MM.1S (cell line): Measurements from ENCODE around the gene ADAMTSL3.

ENCODE experiments used
- DNase-seq: peaks from one replicate; pipeline ENCODE4 v3.0.0-alpha.2; 2015
- H2AFZ ChIP-seq: fragments of 300-600 bp; sonication (generic); 2 replicates; pipeline ENCODE4 v1.6.0; 2016; ENCODE audit warnings: antibody characterized with exemption, low read length
- H3F3A ChIP-seq: fragments of 300-600 bp; sonication (generic); 2 replicates; pipeline ENCODE4 v1.6.1; 2016; ENCODE audit warnings: mild to moderate bottlenecking, antibody characterized with exemption, low read length, moderate library complexity, mixed read lengths; ENCODE audit not compliant: insufficient read depth
- H3K27ac ChIP-seq: fragments of 300-600 bp; sonication (generic); 2 replicates; pipeline ENCODE4 v1.5.1; 2016; ENCODE audit warnings: mild to moderate bottlenecking, low read length
- H3K27me3 ChIP-seq: fragments of 300-600 bp; sonication (generic); replicated peaks from 2 replicates; pipeline ENCODE4 v1.6.0; 2016; ENCODE audit warnings: low read length; ENCODE audit not compliant: insufficient read depth
- H3K36me3 ChIP-seq: fragments of 300-600 bp; sonication (generic); replicated peaks from 2 replicates; pipeline ENCODE4 v1.6.1; 2016; ENCODE audit warnings: mild to moderate bottlenecking, low read length, mixed read lengths; ENCODE audit not compliant: insufficient read depth
- H3K4me1 ChIP-seq: fragments of 300-600 bp; sonication (generic); 2 replicates; pipeline ENCODE4 v1.6.1; 2016; ENCODE audit warnings: low read length, mixed read lengths
- H3K4me2 ChIP-seq: fragments of 300-600 bp; sonication (generic); 2 replicates; pipeline ENCODE4 v1.6.0; 2016; ENCODE audit warnings: low read depth, low read length
- H3K4me3 ChIP-seq: fragments of 300-600 bp; sonication (generic); 2 replicates; pipeline ENCODE4 v1.5.1; 2016; ENCODE audit warnings: low read length, mixed read lengths
- H3K79me2 ChIP-seq: fragments of 300-600 bp; sonication (generic); 2 replicates; pipeline ENCODE4 v1.6.1; 2016; ENCODE audit warnings: mixed run types, low read length, mixed read lengths
- H3K9ac ChIP-seq: fragments of 300-600 bp; sonication (generic); 2 replicates; pipeline ENCODE4 v1.6.1; 2016; ENCODE audit warnings: low read length, mixed read lengths
- H3K9me2 ChIP-seq: fragments of 300-600 bp; sonication (generic); replicated peaks from 2 replicates; pipeline ENCODE4 v1.6.1; 2016; ENCODE audit warnings: mild to moderate bottlenecking, low read length, mixed read lengths; ENCODE audit not compliant: insufficient read depth
- H3K9me3 ChIP-seq: fragments of 300-600 bp; sonication (generic); replicated peaks from 2 replicates; pipeline ENCODE4 v1.6.1; 2016; ENCODE audit warnings: mild to moderate bottlenecking, low read length, mixed read lengths; ENCODE audit not compliant: insufficient read depth
- H4K20me1 ChIP-seq: fragments of 300-600 bp; sonication (generic); 2 replicates; pipeline ENCODE4 v1.6.1; 2016; ENCODE audit warnings: mild to moderate bottlenecking, low read length, moderate library complexity, mixed read lengths; ENCODE audit not compliant: insufficient read depth
- EZH2 ChIP-seq: fragments of 300-600 bp; sonication (generic); optimal IDR thresholded peaks from 2 replicates; pipeline ENCODE3; 2017; ENCODE audit warnings: low read depth, mild to moderate bottlenecking, antibody characterized with exemption, low read length, mixed read lengths
- EZH2phosphoT487 ChIP-seq: fragments of 300-600 bp; sonication (generic); IDR thresholded peaks from 2 replicates; pipeline ENCODE4 v1.6.1; 2018; ENCODE audit warnings: antibody characterized with exemption, low read length
- TF ChIP-seq, protein P1 (sequence below): fragments of 300-600 bp; sonication (generic); IDR thresholded peaks from 2 replicates; pipeline ENCODE4 v1.5.1; 2016; ENCODE audit warnings: antibody characterized with exemption, low read length, mixed read lengths

ADAMTSL3 gene

DNA sequence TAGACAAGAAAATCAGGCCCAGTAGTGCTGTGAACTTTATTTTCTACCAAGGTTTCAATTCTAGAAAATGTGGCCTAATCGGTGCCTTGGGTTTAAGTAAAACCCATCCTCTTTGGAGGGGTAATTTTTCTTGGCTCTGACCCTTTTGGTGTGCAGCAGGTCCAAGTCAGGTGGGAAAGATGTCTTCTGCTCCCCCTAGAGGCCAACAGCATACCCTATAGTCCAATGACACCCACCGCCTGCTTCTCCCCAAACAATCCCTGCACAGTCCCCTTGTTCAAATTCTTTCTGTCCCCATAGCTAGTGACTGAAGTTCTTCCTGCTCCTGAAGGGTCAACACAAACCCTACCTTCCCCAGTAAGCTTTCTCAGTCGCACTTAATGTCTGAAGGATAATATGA lies 319.9 kb downstream of the ADAMTSL3 start:
- DNase-seq: no peak

DNA sequence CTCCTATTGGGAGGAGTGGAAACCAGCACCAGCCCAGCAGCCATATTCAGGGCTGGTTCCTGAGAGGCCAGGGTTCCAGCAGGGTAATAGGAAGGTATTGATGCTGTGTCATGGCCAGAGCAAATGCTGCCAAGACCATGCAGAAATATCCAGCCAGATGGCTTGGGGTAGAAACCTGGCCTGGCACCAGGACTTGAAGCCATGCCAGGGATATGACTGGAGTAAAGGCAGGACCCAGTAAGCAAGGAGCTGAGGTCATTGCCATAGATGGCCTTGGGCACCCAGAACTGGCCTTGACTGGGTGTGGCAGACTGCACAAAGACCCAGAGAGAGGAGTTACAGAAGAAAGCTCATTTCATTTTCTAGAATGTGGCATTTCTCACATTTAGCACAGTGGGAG lies 324.1 kb downstream of the ADAMTSL3 start:
- Histone ChIP-seq H3K9me3 (no peaks in the 10 kb centered on the region), H3K4me2 (no peak overlapping the region), H2AFZ (no peak overlapping the region), H3K9ac (no peak overlapping the region), H3K4me3 (no peak overlapping the region), H3K36me3 (no peaks in the 10 kb centered on the region), H3K79me2 (no peaks in the 10 kb centered on the region), H4K20me1 (no peaks in the 10 kb centered on the region), H3K9me2 (no peaks in the 10 kb centered on the region), H3F3A (no peaks in the 10 kb centered on the region), H3K27ac (no peak overlapping the region), H3K27me3 (no peaks in the 10 kb centered on the region), H3K4me1 (no peaks in the 10 kb centered on the region)
- TF ChIP-seq EZH2 (no peak), EZH2phosphoT487 (no peak)
- TF ChIP-seq, protein P1, sequence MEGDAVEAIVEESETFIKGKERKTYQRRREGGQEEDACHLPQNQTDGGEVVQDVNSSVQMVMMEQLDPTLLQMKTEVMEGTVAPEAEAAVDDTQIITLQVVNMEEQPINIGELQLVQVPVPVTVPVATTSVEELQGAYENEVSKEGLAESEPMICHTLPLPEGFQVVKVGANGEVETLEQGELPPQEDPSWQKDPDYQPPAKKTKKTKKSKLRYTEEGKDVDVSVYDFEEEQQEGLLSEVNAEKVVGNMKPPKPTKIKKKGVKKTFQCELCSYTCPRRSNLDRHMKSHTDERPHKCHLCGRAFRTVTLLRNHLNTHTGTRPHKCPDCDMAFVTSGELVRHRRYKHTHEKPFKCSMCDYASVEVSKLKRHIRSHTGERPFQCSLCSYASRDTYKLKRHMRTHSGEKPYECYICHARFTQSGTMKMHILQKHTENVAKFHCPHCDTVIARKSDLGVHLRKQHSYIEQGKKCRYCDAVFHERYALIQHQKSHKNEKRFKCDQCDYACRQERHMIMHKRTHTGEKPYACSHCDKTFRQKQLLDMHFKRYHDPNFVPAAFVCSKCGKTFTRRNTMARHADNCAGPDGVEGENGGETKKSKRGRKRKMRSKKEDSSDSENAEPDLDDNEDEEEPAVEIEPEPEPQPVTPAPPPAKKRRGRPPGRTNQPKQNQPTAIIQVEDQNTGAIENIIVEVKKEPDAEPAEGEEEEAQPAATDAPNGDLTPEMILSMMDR: no peak
- DNase-seq: no peak

More for the DNA sequence above, 319.9 kb downstream of the ADAMTSL3 start:
- no peak overlapping the region for H3K4me2 ChIP-seq
- TF ChIP-seq, protein P1: peak; percentile 50
- no peak for TF ChIP-seq EZH2
- H4K20me1 ChIP-seq: no peaks in the 10 kb centered on the region
- H3K79me2 ChIP-seq: no peaks in the 10 kb centered on the region
- no peaks in the 10 kb centered on the region for H3K4me1 ChIP-seq
- no peaks in the 10 kb centered on the region for H3K27me3 ChIP-seq
- no peaks in the 10 kb centered on the region for H3K9me2 ChIP-seq
- H3K4me3 ChIP-seq: no peak overlapping the region
- no peak overlapping the region for H3K9ac ChIP-seq
- H3K9me3 ChIP-seq: no peaks in the 10 kb centered on the region
- H3K36me3 ChIP-seq: no peaks in the 10 kb centered on the region
- no peaks in the 10 kb centered on the region for H3F3A ChIP-seq
- no peak overlapping the region for H2AFZ ChIP-seq
- no peak overlapping the region for H3K27ac ChIP-seq

DNA sequence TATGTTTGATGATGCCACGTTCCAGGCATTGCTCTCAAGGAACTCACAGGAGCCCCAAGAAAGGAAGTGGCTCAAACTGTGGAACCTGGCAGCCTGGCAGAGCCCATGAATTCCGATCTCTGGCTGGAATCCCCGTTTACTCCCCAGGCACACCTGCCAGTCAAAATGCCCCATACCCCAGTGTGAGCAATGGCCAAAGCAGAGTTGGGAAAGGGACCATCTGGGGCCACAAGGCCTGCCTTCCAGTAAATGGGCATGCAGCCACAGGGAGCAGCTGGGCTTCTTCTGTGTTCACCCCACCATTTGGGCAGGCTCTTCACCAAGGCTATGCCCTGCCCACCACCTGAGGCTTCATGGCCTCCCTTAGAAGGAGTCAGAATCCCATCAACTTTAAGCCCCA lies 324.7 kb downstream of the ADAMTSL3 start:
- DNase-seq: no peak
- Histone ChIP-seq H3K79me2 (no peaks in the 10 kb centered on the region), H4K20me1 (no peaks in the 10 kb centered on the region), H3K27me3 (no peaks in the 10 kb centered on the region), H3K36me3 (no peaks in the 10 kb centered on the region), H3K4me2 (no peak overlapping the region), H3K9me3 (no peaks in the 10 kb centered on the region), H3K9me2 (no peaks in the 10 kb centered on the region), H2AFZ (no peak overlapping the region), H3K9ac (no peak overlapping the region), H3F3A (no peaks in the 10 kb centered on the region), H3K27ac (no peak overlapping the region), H3K4me3 (no peak overlapping the region), H3K4me1 (peaks cover 6% of the 10 kb centered on the region)
- no peak for TF ChIP-seq EZH2
- TF ChIP-seq, protein P1: no peak
- TF ChIP-seq EZH2phosphoT487: no peak

DNA sequence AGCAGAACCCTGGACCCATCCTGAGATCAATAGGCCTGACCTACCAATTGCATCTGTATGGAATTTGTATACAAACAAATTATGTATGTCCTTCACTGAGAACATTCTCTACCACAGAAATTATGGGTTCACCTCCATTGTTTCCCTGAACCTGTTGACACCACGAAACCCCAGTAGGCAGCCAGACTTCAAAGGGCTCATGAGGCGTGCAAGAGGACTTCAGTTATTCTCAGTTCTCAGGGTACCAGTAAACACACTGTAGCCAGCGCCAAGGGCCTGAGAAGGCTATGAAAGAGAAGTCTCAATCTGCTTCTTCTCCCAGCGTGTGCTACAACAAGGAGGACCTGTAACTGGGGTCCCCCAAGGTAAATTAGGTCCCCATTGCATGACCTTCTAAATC lies 326.7 kb downstream of the ADAMTSL3 start:
- H3K4me3 ChIP-seq: no peak overlapping the region
- no peak overlapping the region for H3K4me2 ChIP-seq
- H3K4me1 ChIP-seq: peaks cover 18% of the 10 kb centered on the region
- no peak overlapping the region for H2AFZ ChIP-seq
- DNase-seq: no peak
- H3K79me2 ChIP-seq: no peaks in the 10 kb centered on the region
- TF ChIP-seq, protein P1: no peak
- TF ChIP-seq EZH2phosphoT487: no peak
- no peak for TF ChIP-seq EZH2
- H3K27ac ChIP-seq: no peak overlapping the region
- no peaks in the 10 kb centered on the region for H3K27me3 ChIP-seq
- H3K9me2 ChIP-seq: no peaks in the 10 kb centered on the region
- H3K36me3 ChIP-seq: no peaks in the 10 kb centered on the region
- H3F3A ChIP-seq: peaks cover 5% of the 10 kb centered on the region; the same call in 1 of the 2 replicates
- no peak overlapping the region for H3K9ac ChIP-seq
- H3K9me3 ChIP-seq: no peaks in the 10 kb centered on the region
- H4K20me1 ChIP-seq: no peaks in the 10 kb centered on the region
